Measurements from ENCODE around the gene RBM47.
"Not testable (repeated sequence)": the region's sequence is repeated elsewhere in the genome, so short reads cannot be mapped to it uniquely, and the experiment has no call there.

RBM47 gene

DNA sequence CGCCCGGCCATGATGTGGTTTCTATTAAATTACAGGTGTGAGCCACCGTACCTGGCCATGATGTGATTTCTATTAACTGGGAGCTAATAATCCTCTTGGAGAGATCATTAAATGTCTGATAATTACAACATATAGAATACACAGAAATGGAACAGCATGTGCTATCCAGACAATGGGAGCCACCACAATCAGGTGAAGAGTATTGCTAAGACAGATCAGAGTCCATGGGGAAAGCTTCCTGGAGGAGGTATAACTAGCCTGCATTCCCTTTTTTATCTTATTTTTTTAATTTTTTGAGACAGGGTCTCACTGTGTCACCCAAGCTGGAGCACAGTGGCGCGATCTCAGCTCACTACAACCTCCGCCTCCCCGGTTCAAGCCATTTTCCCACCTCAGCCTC lies 147.7 kb downstream of the RBM47 start:
- no peak for DNase-seq

DNA sequence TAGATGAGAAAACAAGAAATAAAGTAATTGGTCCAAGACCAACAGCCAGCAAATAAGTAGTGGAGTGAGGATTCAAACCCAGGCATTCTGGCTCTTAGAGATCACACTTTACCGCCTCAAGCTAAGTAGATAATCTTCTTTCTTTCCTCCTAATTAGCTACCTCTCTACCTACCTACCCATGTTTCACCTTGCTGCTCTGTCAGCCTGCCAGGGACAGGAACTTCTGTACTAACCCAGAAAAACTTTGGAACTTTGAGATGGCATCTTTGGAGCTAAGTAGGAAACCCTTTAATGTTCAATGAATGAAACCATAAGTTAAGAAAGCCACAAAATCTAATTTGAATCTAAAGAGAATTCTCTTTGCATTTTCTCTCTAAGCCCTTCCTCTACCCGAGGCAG lies 149.4 kb downstream of the RBM47 start:
- DNase-seq, result no peak

DNA sequence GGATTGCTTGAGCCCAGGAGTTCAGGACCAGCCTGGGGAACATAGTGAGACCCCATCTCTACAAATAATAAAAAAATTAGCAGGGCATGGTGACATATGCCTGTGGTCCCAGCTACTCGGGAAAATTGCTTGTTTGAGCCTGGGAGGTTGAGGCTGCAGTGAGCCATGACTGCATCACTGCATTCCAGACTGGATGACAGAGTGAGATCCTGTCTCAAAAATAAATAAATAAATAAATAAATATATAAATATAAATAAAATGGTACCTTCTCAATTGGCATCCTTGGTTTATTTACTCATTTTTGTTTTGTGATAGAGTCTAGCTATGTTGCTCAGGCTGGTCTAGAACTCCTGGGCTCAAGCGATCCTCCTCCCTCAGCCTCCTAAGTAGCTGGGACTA lies 150.3 kb downstream of the RBM47 start:
- DNase-seq, result no peak

DNA sequence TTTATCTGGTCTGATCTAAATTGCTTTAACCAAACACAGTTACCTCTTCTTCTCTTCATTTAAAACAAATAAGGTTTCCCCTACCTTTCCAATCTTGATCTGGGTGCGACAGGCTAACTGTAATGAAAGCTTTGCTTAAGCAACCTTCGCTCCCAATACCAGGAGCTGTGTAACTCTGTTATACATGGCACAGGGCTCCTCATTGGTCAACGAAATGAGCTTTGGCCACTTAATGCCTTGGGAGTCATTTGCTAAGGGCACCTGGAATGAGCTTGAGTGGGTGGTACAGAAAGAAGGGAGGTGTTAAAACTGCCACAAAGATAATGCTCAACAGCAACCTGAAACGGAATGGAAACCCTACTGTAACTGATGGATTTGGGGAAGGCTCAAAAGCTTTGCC lies 154.1 kb downstream of the RBM47 start:
- no peak for DNase-seq

DNA sequence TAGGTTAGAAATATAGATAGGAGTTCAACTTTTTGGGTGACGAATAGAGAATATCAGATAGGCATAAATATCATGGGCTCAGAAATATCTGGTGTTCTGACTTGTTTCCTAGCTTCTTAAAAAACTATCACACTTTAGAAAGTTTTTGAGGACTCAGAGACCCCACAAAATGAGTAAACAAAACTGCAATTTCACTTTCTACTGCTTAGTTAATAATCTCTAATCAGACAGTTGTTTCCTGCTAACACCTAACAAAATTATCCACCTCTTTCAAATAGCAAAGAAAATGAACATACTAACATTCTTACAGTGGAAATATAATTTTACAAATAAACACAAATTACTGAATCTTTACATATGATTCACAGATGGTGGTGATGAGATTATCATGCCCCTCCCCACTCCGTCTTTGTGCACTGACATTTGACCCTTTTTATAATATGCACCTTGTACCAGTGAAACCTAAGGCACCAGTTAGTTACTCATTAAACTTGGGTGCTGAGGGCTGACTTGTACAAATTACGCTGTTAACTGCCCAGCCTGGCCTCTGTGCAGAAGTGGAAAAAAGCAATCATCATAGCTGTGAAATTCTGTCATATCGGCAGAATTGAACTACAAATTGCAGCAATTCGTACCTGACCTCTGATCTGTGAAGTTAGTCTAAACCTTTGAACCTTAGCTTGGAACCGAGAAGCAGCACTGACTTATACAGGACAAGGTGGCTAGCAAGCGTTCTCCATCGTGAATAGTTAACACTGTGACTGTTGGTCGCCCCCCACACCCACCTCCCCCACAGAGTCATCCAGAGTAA lies 155.9 kb downstream of the RBM47 start:
- DNase-seq, result no peak

DNA sequence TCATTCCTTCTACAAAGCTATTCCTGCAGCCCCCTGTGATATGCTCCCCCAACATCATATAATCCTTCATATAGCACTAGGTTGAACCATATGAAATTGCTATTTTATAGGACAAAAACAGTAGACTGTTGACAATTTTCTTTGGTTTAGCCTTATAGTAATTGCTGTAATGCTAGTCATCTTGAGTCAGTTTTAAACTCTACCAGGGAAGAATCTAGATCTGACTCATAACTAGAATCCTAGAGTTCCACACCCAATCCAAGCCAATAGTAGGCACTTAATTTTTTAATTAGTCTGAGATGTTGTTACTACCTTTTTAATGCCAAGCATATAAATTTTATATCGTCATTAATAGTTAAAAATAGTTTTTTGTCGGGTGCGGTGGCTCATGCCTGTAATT lies 157.7 kb downstream of the RBM47 start:
- DNase-seq, result no peak

DNA sequence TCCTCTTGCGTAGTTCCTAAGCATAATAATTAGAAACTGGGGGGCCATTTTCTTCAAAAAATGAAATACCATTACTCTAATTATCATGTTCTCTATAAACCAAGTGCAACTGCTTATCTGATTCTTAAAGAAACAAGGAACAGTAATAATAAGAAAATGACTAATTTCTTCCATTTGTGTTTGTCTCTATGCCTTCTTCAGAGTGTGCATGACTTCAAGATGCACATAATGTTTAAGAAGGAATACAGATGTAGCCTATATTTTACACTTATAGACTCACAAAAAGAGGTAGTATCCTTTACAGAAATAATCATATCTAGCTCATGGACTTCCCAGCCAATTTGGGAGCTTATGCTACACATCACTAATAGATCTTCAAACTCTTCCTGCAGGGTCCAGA lies 162.9 kb downstream of the RBM47 start:
- DNase-seq, result no peak

DNA sequence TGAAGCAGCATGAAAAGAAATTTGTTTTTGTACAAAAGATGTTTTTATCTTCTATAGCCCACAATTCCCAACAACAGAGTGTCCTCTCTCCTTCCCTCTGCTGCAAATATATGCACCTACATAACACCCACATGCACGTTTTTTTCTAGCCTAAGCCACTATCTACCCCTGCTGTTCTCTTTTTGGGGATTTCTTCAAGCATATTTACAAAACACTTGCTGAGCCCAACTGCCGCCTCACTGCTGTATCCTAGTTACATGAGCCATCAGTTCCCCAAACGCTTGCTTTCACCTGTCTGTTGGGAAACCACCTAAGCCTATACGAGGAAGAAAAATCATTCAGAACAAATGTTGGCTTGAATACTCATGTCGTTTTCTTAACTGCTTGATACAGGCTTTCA lies 167.3 kb downstream of the RBM47 start:
- DNase-seq, result no peak

DNA sequence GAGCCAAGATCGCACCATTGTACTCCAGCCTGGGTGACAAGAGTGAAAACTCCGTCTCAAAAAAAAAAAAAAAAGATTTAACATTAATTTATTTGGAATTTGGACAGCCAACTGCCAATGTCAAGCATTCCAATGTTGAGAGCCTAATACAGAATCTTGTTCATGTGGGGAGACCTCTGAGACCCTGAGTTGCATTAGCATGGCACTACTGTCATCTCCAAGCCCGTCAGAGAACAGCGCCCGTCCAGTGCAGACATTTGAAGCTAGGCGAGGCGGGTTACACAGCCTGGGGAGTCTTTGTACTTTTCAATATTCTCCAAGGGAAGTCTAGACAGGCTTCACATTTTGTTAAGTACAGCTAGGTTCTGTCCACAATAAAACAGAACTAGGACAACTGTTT lies 167.8 kb downstream of the RBM47 start:
- DNase-seq, result no peak

DNA sequence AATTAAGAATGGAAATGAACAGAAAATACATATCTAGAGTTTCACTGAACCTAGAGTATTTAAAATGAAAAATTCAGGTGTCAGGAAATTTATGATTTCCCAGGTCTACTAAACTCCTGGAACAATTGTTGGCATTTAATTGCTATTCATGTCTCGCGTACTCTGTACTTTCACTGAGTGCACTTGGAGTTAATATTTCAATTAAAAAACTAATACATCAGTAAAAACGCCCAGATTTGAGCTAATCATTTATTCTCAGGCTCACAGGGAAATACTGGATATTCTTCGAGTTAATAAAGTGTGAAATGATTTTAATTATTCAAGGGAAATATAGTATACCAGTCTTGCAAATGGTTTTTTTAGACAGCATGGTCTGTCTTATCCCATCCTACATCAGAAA lies 168.6 kb downstream of the RBM47 start:
- no peak for DNase-seq

DNA sequence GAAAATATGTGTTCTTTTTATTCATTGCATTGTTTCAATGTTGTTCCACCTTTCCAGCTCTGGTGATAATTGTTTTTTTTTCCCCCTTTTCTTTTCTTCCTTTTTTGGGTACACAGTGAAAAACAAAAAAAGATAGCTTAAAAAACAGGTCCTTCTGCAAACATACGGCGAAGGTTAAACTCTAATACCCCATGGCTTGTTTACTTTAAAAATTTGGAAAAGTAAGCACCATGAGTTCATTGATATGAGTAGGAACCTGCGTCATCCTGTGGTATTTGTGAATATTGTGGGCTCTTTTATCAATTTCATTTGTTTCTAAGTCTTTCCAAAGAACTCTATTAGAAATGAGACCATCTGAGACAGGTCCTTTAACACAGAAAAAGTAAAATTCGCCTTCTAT lies 171.0 kb downstream of the RBM47 start:
- DNase-seq, result no peak

DNA sequence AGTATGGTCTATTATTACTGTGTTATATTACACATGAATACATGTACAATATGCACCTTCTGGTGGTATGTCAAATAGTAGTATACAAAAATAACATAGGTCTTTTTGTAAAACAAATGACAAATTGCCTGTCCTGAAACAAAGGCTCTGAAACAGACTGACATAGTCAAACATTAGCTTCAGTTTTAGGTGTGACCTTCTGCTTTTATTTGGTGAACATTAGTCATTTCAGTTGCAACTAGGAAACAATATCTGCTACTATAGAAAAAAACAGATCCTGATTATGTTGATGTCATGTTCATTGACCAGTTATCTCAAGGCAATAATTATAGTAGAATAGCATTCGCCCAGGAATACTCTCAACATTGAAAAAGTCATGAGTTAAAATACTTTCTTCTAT lies 171.6 kb downstream of the RBM47 start:
- DNase-seq, result no peak

DNA sequence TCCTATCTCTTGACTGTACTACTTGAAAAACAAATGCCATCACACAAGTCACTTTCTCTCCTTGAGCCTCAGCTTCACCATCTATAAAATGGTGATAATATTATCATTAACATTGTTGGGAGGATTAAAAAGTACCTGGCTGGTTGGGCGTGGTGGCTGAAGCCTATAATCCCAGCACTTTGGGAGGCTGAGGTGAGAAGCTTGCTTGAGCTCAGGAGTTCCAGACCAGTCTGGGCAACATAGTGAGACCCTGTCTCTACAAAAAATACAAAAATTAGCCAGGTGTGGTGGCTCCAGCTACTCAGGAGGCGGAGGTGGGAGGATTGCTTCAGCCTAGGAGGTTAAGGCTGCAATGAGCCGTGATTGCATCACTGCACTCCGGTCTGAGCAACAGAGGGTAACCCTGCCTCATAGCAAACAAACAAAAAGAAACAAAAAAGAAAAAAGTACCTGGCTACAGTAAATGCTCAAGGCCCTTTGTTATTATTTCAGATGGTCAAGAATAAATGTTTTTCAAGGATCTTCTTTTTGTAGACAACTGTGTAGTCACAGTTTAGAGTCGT lies 174.2 kb downstream of the RBM47 start:
- no peak for DNase-seq

DNA sequence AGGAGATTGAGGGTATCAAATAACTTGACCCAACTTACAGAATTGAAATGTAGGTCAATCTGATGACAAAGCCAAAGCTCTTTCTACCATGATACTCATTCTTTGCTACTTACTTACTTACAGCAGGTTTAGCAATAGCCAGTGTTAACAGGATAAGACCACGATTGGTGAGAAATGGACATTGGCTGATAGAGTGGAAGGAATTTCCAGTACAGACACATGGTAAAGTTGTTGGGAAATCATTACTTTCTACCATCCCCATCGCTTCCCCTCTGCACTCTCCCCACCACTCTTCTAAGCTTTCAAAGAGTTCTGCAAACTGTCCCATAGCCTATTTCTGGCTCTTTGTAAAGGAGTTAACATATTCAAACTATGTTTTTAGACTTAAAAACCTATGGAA lies 174.8 kb downstream of the RBM47 start:
- no peak for DNase-seq

DNA sequence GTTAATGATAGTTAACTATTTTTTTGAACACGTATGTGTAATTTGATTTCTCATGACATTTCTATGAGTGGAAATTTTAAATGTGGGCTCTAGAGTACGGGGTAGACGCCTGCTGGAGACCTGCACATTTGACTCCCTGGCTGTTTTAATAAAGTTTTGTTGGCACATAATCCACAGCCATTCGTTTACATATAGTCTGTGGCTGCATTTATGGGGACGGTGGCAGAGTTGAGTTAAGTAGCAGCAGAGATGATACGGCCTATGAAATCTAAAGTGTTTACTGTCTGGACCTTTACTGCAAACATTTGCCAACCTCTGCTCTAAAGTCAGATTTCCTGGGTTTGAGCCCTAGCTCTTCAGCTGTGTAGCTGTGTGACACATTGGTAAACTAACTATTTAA lies 175.8 kb downstream of the RBM47 start:
- no peak for DNase-seq

DNA sequence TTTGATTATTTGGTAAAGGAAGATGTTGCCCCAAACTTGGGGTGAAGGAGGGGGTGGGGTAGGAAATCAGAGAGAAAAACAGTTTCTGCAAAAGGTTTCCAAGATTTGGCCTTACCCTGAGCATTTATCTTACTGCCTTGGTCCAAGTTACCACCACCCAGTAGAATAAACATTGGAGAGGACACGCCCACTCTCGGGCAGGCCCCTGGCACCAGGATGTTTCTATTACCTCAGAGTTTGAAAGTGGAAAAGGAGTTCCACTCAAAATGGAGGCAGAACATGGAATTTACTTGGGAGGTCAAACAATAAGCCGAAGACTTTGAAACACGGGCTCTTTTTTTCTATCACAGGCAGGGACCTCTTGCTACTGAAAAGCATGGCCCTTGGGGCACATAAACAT lies 180.8 kb downstream of the RBM47 start:
- no peak for DNase-seq

DNA sequence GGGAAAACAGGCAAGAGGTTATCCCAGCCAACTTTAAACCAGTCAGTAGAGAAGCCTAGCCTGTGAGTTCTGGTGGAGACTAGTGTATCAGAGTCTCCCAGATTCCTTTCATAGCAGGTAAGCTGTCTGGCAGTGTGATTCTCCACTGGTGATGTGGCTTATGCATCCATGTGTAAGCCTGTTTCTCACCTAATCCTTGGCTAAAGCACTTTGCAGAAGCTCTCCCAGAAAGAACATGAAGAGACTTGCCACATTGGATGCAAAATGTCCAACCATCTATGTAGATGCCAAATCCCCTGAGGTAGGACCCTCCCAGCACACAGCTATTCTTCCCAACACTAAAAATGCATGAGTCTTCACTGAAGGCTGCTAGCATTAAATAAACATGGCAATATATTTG lies 182.8 kb downstream of the RBM47 start:
- DNase-seq, result no peak

DNA sequence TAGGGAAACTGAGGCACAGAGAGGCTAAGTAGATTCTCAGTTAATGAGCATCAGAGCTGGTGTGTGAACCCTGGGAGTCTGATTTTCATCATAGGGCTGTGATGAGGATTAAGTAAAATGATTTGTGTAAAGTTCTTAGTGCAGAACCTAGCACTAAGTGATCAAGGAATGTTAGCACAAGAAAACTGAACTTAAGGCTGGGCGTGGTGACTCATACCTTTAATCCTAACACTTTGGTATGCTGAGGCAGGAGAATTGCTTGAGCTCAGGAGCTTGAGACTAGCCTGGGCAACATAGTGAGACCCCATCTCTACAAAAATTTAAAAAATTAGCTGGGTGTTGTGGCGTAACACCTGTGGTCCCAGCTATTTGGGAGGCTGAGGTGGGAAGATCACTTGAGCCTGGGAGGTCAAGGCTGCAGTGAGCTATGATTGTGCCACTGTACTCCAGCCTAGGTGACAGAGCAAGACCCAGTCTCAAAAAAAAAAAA lies 183.4 kb downstream of the RBM47 start:
- DNase-seq, result not testable (repeated sequence)

DNA sequence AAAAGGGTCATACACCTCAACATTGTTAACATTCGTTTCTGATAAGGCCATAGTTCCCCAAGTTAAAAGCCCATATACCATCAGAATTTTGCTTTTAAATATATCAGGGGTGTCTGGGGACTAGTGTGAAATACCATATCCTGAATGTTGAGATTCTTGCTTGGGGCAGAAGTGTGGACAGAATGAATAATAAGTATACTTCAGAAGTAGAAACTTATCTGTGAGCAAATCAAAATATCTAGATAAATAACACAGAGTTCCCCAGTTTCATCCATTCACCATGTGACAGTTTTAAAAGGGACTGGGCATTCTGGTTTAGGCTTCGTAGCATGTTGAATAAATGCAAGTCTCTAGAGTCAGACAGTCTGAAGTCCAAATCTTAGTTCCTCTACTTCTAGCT lies 184.0 kb downstream of the RBM47 start:
- no peak for DNase-seq

DNA sequence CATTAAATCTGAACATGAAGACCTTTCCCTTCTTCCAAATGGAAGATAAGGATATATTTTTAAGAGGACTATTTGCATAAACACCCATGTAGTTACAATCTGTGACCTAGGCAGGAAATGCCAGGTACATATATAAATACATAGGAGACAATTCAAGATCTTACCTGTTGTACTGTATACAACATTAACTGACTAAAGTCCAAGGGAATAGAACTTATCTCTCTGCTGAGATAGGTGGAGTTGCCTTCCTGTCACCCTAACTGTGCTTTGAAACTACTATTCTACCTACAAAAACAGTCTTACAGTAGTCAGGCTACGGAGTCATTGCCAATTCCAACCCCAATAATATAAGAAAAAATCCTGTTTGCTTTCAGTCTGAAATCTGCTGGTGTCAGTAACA lies 188.2 kb downstream of the RBM47 start:
- no peak for DNase-seq

DNA sequence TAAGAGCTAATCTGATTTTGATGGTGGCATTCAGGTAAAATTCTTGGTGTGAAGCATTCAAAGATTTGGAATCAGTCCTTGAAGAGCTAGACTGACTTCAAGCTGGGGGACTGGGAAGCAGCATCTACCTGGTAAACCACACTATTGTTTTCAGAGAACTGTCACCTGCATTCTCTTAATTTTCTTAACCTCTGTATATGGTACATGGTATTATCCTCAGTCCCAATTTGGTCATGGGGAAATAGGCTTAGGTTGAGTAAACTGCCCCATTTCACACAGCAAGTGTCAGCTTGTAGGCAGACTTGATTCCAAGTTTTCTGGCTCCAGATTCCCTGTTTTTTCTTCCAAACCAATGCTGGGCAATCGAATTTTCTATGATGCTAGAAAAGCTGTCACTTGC lies 190.1 kb downstream of the RBM47 start:
- DNase-seq, result no peak

DNA sequence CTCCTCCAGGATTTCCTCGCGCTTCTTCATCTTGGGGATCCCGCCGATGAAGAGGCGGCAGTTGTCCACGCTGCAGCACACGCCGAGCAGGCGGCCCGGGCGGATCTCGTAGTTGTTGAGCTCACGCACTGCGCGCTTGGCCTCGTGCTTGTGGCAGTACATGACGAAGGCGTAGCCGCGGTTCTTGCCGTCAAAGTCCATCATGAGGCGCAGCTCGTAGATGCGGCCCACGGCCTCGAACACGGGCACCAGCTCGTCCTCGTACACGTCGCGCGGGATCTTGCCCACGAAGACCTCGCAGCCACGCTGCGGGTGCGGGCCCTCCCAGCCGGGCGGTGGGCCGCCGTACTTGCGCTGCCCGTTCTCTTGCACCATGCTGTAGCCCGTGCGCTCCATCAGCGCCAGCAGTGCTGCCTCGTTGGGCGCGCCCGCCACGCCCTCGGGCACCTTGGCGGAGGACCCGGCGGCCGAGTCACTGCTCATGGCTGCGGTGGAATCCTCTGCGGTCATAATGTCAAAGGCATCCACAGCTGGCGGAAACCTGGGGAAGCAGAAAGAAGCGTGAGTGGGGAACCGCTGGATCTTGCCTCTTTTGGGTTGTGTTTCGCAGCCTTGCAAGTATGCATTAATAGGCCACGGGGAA lies 191.2 kb downstream of the RBM47 start:
- no peak for DNase-seq

DNA sequence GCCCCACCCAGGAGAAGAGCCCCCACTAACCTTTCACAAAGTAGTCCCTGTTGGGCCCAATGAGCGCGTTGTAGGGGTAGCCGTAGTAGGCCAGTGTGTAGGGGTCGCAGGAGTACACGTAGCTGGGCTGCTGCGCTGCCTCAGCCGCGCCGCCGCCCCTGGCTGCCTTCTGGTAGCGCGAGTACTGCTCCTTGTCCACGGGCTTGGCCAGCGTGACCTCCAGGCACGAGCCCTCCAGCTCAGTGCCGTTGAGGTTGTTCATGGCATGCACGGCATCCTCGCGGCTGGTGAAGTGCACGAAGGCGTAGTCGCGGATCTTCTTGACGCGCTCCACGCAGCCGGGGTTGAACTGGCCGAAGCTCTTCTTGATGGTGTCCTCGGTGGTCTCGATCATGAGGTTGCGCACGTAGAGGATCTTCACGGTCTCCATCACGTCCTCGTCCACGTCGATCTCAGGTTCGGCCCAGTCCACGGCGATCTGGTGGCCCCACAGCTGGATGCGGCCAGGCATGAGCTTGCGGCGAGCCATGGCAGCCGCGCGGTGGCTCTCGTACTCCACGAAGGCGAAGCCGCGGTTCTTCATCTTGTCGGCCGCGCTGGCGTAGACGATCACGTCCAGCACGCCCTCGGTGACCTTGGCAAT lies 191.8 kb downstream of the RBM47 start:
- DNase-seq, result no peak

DNA sequence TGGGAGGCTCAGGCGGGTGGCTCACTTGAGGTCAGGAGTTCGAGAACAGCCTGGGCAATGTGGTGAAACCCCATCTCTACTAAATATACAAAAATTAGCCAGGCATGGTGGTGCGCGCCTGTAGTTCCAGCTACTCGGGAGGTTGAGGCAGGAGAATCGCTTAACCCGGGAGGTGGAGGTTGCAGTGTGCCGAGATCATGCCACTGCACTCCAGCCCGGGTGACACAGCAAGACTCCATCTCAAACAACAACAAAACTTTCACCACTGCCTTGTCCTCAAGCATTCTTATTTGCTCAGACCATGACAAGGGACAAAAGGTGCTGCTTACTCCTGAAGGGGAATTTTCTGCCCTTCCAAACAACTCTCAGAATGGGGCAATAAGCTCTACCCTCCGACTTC lies 194.4 kb downstream of the RBM47 start:
- DNase-seq, result not testable (repeated sequence)

Data from NCI-H2171 (cell line).